Measurements from ENCODE around the gene AP5S1. TPM values are rescaled to one million over a fixed set of nuclear protein-coding genes. Genes with fewer than 3 reads are reported as not detected.

AP5S1 gene
- total RNA-seq, 1 experiment from 2014 or later = 17.5 TPM

DNA sequence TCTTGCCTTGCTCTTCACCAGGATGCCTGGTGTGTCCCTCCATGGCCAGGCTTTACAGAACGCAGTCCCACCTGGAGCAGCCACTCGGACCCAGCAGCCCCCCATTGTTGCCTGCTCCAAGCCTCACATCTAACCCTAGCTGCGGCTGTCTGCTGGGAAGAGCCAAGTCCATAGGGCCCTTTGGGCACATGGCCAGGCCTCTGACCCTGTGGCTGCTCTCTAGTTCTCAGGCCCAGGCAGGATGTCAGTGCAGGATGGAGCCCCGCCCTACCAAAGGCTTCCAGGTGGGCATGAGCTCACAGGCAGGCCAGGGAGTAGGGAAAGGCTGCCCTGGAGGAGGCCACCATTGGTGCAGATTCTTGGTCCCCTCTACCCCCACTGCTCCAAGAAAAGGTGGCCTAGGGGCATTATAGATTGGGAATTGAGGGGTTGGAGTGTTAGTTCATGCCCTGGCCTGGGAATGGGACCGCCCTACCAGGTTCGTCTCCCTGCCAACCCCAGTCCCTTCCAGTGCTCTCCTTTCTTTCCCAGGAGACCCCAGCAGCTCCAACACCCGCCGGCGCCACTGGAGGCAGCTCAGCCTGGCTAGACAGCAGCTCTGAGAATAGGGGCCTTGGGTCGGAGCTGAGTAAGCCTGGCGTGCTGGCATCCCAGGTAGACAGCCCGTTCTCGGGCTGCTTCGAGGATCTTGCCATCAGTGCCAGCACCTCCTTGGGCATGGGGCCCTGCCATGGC, 45.0 kb downstream of the AP5S1 start:
- TF ChIP-seq, protein P1, sequence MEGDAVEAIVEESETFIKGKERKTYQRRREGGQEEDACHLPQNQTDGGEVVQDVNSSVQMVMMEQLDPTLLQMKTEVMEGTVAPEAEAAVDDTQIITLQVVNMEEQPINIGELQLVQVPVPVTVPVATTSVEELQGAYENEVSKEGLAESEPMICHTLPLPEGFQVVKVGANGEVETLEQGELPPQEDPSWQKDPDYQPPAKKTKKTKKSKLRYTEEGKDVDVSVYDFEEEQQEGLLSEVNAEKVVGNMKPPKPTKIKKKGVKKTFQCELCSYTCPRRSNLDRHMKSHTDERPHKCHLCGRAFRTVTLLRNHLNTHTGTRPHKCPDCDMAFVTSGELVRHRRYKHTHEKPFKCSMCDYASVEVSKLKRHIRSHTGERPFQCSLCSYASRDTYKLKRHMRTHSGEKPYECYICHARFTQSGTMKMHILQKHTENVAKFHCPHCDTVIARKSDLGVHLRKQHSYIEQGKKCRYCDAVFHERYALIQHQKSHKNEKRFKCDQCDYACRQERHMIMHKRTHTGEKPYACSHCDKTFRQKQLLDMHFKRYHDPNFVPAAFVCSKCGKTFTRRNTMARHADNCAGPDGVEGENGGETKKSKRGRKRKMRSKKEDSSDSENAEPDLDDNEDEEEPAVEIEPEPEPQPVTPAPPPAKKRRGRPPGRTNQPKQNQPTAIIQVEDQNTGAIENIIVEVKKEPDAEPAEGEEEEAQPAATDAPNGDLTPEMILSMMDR (conservative IDR thresholded peaks at IDR 0.05; ENCODE audit: low read depth, low read length) = no peak
- TF ChIP-seq EZH2 (IDR thresholded peaks at IDR 0.05; ENCODE audit: borderline replicate concordance, low read depth, low read length, poor library complexity, severe bottlenecking) = no peak
- no peak overlapping the region for H3K4me3 ChIP-seq (ENCODE audit: low read depth, low read length, poor library complexity, severe bottlenecking)
- CTCF ChIA-PET = no interaction called here
- no peak overlapping the region for H3K27ac ChIP-seq (ENCODE audit: low read depth, low read length, poor library complexity, severe bottlenecking)
- H3K27me3 ChIP-seq (replicated peaks; ENCODE audit: insufficient read depth, low read depth, low read length, poor library complexity) = no peaks in the 10 kb centered on the region
- no TSS peak for BruUV-seq (replicated peaks)
- no peak for DNase-seq (ENCODE audit: low spot score)
- H3K4me1 ChIP-seq (ENCODE audit: insufficient read depth, low read length, poor library complexity, severe bottlenecking) = no peaks in the 10 kb centered on the region
- POLR2A ChIA-PET (ENCODE audit: low non-redundant PET) = interaction anchor here (0.6 kb wide), 1 partner anchor 12 kb away, joined by 6 read pairs; no protein-coding TSS in a partner anchor
- H3K36me3 ChIP-seq (ENCODE audit: insufficient read depth, low read length, poor library complexity, severe bottlenecking) = peaks cover 48% of the 10 kb centered on the region
- H3K9me3 ChIP-seq (ENCODE audit: low read depth, low read length, poor library complexity, severe bottlenecking) = no peaks in the 10 kb centered on the region
- intact Hi-C loops (cut with micrococcal nuclease; ENCODE audit: unreplicated experiment) = no loop called here

DNA sequence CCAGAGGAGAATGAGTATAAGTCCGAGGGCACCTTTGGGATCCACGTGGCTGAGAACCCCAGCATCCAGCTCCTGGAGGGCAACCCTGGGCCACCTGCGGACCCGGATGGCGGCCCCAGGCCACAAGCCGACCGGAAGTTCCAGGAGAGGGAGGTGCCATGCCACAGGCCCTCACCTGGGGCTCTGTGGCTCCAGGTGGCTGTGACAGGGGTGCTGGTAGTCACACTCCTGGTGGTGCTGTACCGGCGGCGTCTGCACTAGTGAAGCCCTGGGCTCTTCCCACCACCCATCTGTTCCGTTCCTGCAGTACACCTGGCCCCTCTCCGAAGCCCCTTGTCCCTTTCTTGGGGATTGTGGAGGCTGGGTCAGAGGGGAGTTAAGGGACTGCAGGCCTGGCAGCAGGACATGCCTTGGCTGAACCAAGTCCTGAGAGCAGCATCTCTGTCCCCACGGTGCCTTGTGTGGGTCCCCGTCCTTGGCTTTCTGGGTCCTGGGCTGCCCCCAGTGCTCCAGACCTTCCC, 45.6 kb downstream of the AP5S1 start:
- Histone ChIP-seq H3K27ac (ENCODE audit: low read depth, low read length, poor library complexity, severe bottlenecking) (no peak overlapping the region), H3K4me3 (ENCODE audit: low read depth, low read length, poor library complexity, severe bottlenecking) (no peak overlapping the region), H3K27me3 (replicated peaks; ENCODE audit: insufficient read depth, low read depth, low read length, poor library complexity) (no peaks in the 10 kb centered on the region), H3K4me1 (ENCODE audit: insufficient read depth, low read length, poor library complexity, severe bottlenecking) (no peaks in the 10 kb centered on the region), H3K36me3 (ENCODE audit: insufficient read depth, low read length, poor library complexity, severe bottlenecking) (peaks cover 48% of the 10 kb centered on the region), H3K9me3 (ENCODE audit: low read depth, low read length, poor library complexity, severe bottlenecking) (no peaks in the 10 kb centered on the region)
- ChIA-PET CTCF (no interaction called here), POLR2A (ENCODE audit: low non-redundant PET) (no interaction called here)
- intact Hi-C loops (cut with micrococcal nuclease; ENCODE audit: unreplicated experiment) = no loop called here
- no TSS peak for BruUV-seq (replicated peaks)
- TF ChIP-seq, protein P1 (conservative IDR thresholded peaks at IDR 0.05; ENCODE audit: low read depth, low read length) = no peak
- TF ChIP-seq EZH2 (IDR thresholded peaks at IDR 0.05; ENCODE audit: borderline replicate concordance, low read depth, low read length, poor library complexity, severe bottlenecking) = no peak
- DNase-seq (ENCODE audit: low spot score) = no peak

DNA sequence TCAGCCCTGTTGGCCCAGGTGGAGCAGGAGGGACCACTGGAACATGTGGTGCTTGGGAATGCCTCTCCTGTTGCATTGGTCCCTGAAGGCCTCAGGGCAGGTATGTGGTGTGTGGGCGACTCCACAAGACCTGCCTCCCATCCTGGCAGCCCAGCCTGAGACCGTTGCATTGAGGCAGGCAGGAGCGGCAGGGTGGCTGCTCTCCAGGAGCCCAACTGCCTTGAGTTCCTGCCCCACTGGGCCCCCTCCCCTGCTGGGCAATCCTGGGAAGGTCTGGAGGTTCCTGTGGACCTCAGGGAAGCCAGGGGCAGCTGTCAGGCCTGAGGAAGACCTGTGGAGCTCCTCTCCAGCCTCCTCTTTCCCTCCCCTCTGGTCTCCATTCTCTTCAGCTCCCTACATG, 46.1 kb downstream of the AP5S1 start:
- POLR2A ChIA-PET (ENCODE audit: low non-redundant PET) = no interaction called here
- Histone ChIP-seq H3K4me1 (ENCODE audit: insufficient read depth, low read length, poor library complexity, severe bottlenecking) (no peaks in the 10 kb centered on the region), H3K4me3 (ENCODE audit: low read depth, low read length, poor library complexity, severe bottlenecking) (no peak overlapping the region), H3K27me3 (replicated peaks; ENCODE audit: insufficient read depth, low read depth, low read length, poor library complexity) (no peaks in the 10 kb centered on the region), H3K9me3 (ENCODE audit: low read depth, low read length, poor library complexity, severe bottlenecking) (no peaks in the 10 kb centered on the region), H3K27ac (ENCODE audit: low read depth, low read length, poor library complexity, severe bottlenecking) (no peak overlapping the region), H3K36me3 (ENCODE audit: insufficient read depth, low read length, poor library complexity, severe bottlenecking) (peaks cover 48% of the 10 kb centered on the region)
- BruUV-seq (replicated peaks) = no TSS peak
- CTCF ChIA-PET = no interaction called here
- intact Hi-C loops (cut with micrococcal nuclease; ENCODE audit: unreplicated experiment) = no loop called here
- TF ChIP-seq, protein P1 (conservative IDR thresholded peaks at IDR 0.05; ENCODE audit: low read depth, low read length) = no peak
- no peak for TF ChIP-seq EZH2 (IDR thresholded peaks at IDR 0.05; ENCODE audit: borderline replicate concordance, low read depth, low read length, poor library complexity, severe bottlenecking)
- no peak for DNase-seq (ENCODE audit: low spot score)

All from A673 (cell line).